Dermis microvascular lymphatic vessel endothelial cell (primary cell): ENCODE data around the gene GOLGA6L10. TPM values are rescaled to one million over a fixed set of nuclear protein-coding genes. Genes with fewer than 3 reads are reported as not detected.
"Not testable (repeated sequence)": the region's sequence is repeated elsewhere in the genome, so short reads cannot be mapped to it uniquely, and the experiment has no call there.

Experiments
- DNase-seq, 2 donors: peaks; one replicate each; pipeline versions ENCODE4 v3.0.0 to v3.0.0-alpha.2; 2010; ENCODE audit warnings: low read depth in 2 of 2
- total RNA-seq: library from RNA; depleted of rRNA; stranded (reverse); fragments of >200 nt; gene quantifications from 2 replicates; pipeline ENCODE4 v1.2.1, GENCODE V29; 2014

Gene GOLGA6L10
- total RNA-seq, 1 donor from 2014 or later: under 0.01 TPM

GRCh38 chr15:82299511-82299914, 49.8 kb downstream of the GOLGA6L10 start:
- DNase-seq: not testable (repeated sequence)

GRCh38 chr15:82298520-82298919, 50.8 kb downstream of the GOLGA6L10 start:
- DNase-seq: no peak

GRCh38 chr15:82298032-82298431, 51.2 kb downstream of the GOLGA6L10 start:
- no peak for DNase-seq

- DNase-seq: no peak
Observed at GRCh38 chr15:82297546-82297945, 51.7 kb downstream of the GOLGA6L10 start.

GRCh38 chr15:82294061-82294690, 55.1 kb downstream of the GOLGA6L10 start:
- no peak for DNase-seq

GRCh38 chr15:82292271-82292670, 57.0 kb downstream of the GOLGA6L10 start:
- no peak for DNase-seq

Other genes with a start within 250 kb of the GOLGA6L10 start
- 14.4 and 19.8 TPM in 2 replicates for gene EFL1, start 86.7 kb downstream of the GOLGA6L10 start, total RNA-seq
- gene SAXO2, start 86.7 kb downstream of the GOLGA6L10 start, total RNA-seq: 0.26 and 0.38 TPM in 2 replicates
- gene GOLGA6L9, start 80.3 kb upstream of the GOLGA6L10 start, total RNA-seq: 0.51 and 0.63 TPM in 2 replicates
- 1,774 and 1,923 TPM in 2 replicates for gene RPS17, start 191.0 kb upstream of the GOLGA6L10 start, total RNA-seq